Measurements from ENCODE around the gene COPB1.

The COPB1 gene

DNA sequence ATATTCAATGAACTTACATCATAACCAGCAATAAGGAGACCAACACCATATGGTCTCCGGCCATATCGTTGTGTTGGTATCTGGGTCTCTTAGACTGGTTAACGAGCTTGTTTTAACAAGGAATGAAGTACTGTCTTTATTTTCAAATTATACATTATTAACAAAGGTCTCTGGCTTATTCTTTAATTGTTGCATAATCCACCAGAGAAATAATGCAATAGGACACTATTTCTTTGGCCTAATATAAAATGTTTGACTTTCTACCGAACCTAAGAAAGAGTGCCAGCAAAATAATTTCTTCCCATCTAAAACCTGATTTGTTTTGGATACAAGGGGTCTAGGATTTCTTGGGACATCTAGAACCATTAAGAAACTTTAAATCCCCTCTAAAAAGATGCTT lies 14.2 kb upstream of the COPB1 start:
- Histone ChIP-seq H3K27me3 (ENCODE audit: control insufficient read depth, insufficient read depth, low read length) (no peaks in the 10 kb centered on the region), H3K27ac (ENCODE audit: low read depth, low read length) (no peak overlapping the region), H3K9me3 (ENCODE audit: control insufficient read depth, insufficient read depth, low read length) (no peaks in the 10 kb centered on the region), H3K36me3 (ENCODE audit: control insufficient read depth, insufficient read depth, low read length) (peaks cover 91% of the 10 kb centered on the region), H3K9ac (ENCODE audit: low read depth, low read length) (no peak overlapping the region), H3K4me1 (ENCODE audit: control insufficient read depth, insufficient read depth, low read length) (peaks cover 3% of the 10 kb centered on the region; the same call in 1 of the 2 replicates), H3K4me3 (ENCODE audit: low read depth, low read length) (no peak overlapping the region)

- no peaks in the 10 kb centered on the region for H3K9me3 ChIP-seq (ENCODE audit: control insufficient read depth, insufficient read depth, low read length)
- no peak overlapping the region for H3K9ac ChIP-seq (ENCODE audit: low read depth, low read length)
- peaks cover 75% of the 10 kb centered on the region for H3K36me3 ChIP-seq (ENCODE audit: control insufficient read depth, insufficient read depth, low read length)
- H3K4me3 ChIP-seq (ENCODE audit: low read depth, low read length), result no peak overlapping the region
- no peaks in the 10 kb centered on the region for H3K27me3 ChIP-seq (ENCODE audit: control insufficient read depth, insufficient read depth, low read length)
- H3K27ac ChIP-seq (ENCODE audit: low read depth, low read length), result no peak overlapping the region
- no peaks in the 10 kb centered on the region for H3K4me1 ChIP-seq (ENCODE audit: control insufficient read depth, insufficient read depth, low read length)
Measured at GRCh38 chr11:14506532-14506931, 6.9 kb upstream of the COPB1 start.

DNA sequence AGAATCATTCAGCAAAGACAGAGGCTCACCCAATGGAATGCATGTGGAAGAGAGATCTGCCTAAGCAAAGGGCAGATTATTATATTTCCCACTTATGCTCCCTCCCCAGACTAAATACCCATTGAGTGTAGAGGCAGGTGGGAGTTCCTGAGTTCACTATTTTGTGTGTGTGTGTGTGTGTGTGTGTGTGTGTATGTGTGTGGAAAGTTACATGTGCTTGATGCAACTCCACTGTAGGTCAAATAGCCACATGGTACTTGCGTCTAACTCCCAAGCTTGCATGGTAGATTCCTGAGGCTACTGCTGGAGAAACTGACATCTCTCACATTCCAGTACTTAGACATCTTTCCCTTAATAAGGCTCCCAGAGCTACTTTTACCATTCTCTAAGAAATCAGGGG lies 3.4 kb upstream of the COPB1 start:
- Histone ChIP-seq H3K4me3 (ENCODE audit: low read depth, low read length) (no peak overlapping the region), H3K9ac (ENCODE audit: low read depth, low read length) (no peak overlapping the region), H3K4me1 (ENCODE audit: control insufficient read depth, insufficient read depth, low read length) (no peaks in the 10 kb centered on the region), H3K36me3 (ENCODE audit: control insufficient read depth, insufficient read depth, low read length) (peaks cover 48% of the 10 kb centered on the region), H3K9me3 (ENCODE audit: control insufficient read depth, insufficient read depth, low read length) (no peaks in the 10 kb centered on the region), H3K27me3 (ENCODE audit: control insufficient read depth, insufficient read depth, low read length) (no peaks in the 10 kb centered on the region), H3K27ac (ENCODE audit: low read depth, low read length) (no peak overlapping the region)

- no peak overlapping the region for H3K27ac ChIP-seq (ENCODE audit: low read depth, low read length)
- H3K9ac ChIP-seq (ENCODE audit: low read depth, low read length), result no peak overlapping the region
- H3K9me3 ChIP-seq (ENCODE audit: control insufficient read depth, insufficient read depth, low read length), result no peaks in the 10 kb centered on the region
- peaks cover 48% of the 10 kb centered on the region for H3K36me3 ChIP-seq (ENCODE audit: control insufficient read depth, insufficient read depth, low read length)
- H3K27me3 ChIP-seq (ENCODE audit: control insufficient read depth, insufficient read depth, low read length), result no peaks in the 10 kb centered on the region
- H3K4me1 ChIP-seq (ENCODE audit: control insufficient read depth, insufficient read depth, low read length), result no peaks in the 10 kb centered on the region
- no peak overlapping the region for H3K4me3 ChIP-seq (ENCODE audit: low read depth, low read length)
Measured at GRCh38 chr11:14502039-14502438, 2.4 kb upstream of the COPB1 start.

GRCh38 chr11:14500181-14500651 lies 605 bp upstream of the COPB1 start:
- Histone ChIP-seq H3K4me1 (ENCODE audit: control insufficient read depth, insufficient read depth, low read length) (no peaks in the 10 kb centered on the region), H3K27ac (ENCODE audit: low read depth, low read length) (peak overlapping the region; percentile 90), H3K36me3 (ENCODE audit: control insufficient read depth, insufficient read depth, low read length) (peaks cover 47% of the 10 kb centered on the region), H3K27me3 (ENCODE audit: control insufficient read depth, insufficient read depth, low read length) (no peaks in the 10 kb centered on the region), H3K9me3 (ENCODE audit: control insufficient read depth, insufficient read depth, low read length) (no peaks in the 10 kb centered on the region), H3K4me3 (ENCODE audit: low read depth, low read length) (peak overlapping the region; percentile 82), H3K9ac (ENCODE audit: low read depth, low read length) (peak overlapping the region; percentile 84)

- Histone ChIP-seq H3K9ac (ENCODE audit: low read depth, low read length) (peak overlapping the region; percentile 19; the same call in 1 of the 2 replicates), H3K36me3 (ENCODE audit: control insufficient read depth, insufficient read depth, low read length) (peaks cover 47% of the 10 kb centered on the region), H3K27ac (ENCODE audit: low read depth, low read length) (peak overlapping the region; percentile 90), H3K9me3 (ENCODE audit: control insufficient read depth, insufficient read depth, low read length) (no peaks in the 10 kb centered on the region), H3K4me3 (ENCODE audit: low read depth, low read length) (peak overlapping the region; percentile 82), H3K4me1 (ENCODE audit: control insufficient read depth, insufficient read depth, low read length) (no peaks in the 10 kb centered on the region), H3K27me3 (ENCODE audit: control insufficient read depth, insufficient read depth, low read length) (no peaks in the 10 kb centered on the region)
Measured at GRCh38 chr11:14499178-14499559, 442 bp downstream of the COPB1 start.

DNA sequence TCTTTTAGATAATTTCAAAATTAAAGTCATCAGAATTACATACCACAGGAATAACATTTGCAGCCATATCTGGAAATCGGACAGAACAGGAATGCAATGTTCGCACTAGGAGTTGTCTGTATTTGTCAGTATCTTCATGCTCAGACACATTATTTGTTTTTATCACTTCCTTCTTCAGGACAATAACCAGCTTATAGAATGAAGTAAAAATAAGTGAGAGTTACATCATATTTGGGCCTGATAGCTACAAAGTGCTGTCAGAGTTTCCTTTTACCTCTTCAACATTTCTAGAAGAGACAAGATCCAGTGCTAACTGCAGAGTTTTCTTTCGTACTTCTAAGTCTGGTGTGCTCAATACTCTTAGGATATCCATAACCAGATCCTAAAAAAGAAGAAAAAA lies 18.9 kb downstream of the COPB1 start:
- no peaks in the 10 kb centered on the region for H3K4me1 ChIP-seq (ENCODE audit: control insufficient read depth, insufficient read depth, low read length)
- H3K36me3 ChIP-seq (ENCODE audit: control insufficient read depth, insufficient read depth, low read length), result peaks cover 98% of the 10 kb centered on the region
- H3K27ac ChIP-seq (ENCODE audit: low read depth, low read length), result no peak overlapping the region
- H3K4me3 ChIP-seq (ENCODE audit: low read depth, low read length), result no peak overlapping the region
- H3K27me3 ChIP-seq (ENCODE audit: control insufficient read depth, insufficient read depth, low read length), result no peaks in the 10 kb centered on the region
- no peak overlapping the region for H3K9ac ChIP-seq (ENCODE audit: low read depth, low read length)
- no peaks in the 10 kb centered on the region for H3K9me3 ChIP-seq (ENCODE audit: control insufficient read depth, insufficient read depth, low read length)

DNA sequence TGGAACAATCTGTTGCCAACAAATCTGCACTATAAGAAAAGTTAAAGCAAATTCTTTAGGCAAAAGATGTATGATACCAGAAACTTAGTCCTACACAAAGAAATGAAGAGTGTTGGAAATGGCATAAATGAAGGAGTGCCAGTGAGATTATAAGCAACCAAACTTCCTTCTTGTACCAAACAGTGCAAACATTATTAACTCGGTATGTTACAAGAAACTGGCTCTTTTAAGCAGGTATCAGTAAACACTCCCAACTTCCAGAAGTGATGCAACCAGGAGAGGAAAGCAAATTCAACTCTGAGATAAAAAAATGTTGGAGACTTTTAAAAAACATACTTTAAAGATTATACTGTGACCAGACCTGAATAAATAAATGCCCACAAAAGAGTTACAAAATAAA lies 28.5 kb downstream of the COPB1 start:
- no peaks in the 10 kb centered on the region for H3K9me3 ChIP-seq (ENCODE audit: control insufficient read depth, insufficient read depth, low read length)
- H3K9ac ChIP-seq (ENCODE audit: low read depth, low read length), result no peak overlapping the region
- H3K4me1 ChIP-seq (ENCODE audit: control insufficient read depth, insufficient read depth, low read length), result no peaks in the 10 kb centered on the region
- no peak overlapping the region for H3K27ac ChIP-seq (ENCODE audit: low read depth, low read length)
- no peak overlapping the region for H3K4me3 ChIP-seq (ENCODE audit: low read depth, low read length)
- no peaks in the 10 kb centered on the region for H3K27me3 ChIP-seq (ENCODE audit: control insufficient read depth, insufficient read depth, low read length)
- H3K36me3 ChIP-seq (ENCODE audit: control insufficient read depth, insufficient read depth, low read length), result peaks cover 95% of the 10 kb centered on the region

DNA sequence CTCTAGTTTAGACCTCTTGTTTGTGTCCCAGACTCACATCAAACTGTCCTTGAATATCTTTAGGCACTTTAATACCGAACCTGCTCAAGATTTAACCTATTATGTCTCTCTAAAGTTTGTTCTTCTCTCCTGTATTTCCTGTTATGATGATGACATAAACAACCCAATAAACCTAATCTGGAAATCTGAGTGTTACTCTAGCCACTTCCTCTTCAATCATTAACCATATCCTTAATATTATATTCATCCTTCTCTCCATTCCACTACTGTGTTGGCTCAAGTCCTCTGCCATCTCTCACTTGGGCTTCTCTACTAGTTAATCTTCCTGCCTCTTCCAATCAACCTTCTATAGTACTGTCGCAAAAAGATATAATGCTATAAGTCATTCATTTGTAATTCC lies 36.0 kb downstream of the COPB1 start:
- H3K4me1 ChIP-seq (ENCODE audit: control insufficient read depth, insufficient read depth, low read length), result no peaks in the 10 kb centered on the region
- no peaks in the 10 kb centered on the region for H3K27me3 ChIP-seq (ENCODE audit: control insufficient read depth, insufficient read depth, low read length)
- no peaks in the 10 kb centered on the region for H3K9me3 ChIP-seq (ENCODE audit: control insufficient read depth, insufficient read depth, low read length)
- H3K9ac ChIP-seq (ENCODE audit: low read depth, low read length), result no peak overlapping the region
- peaks cover 99% of the 10 kb centered on the region for H3K36me3 ChIP-seq (ENCODE audit: control insufficient read depth, insufficient read depth, low read length)
- H3K27ac ChIP-seq (ENCODE audit: low read depth, low read length), result no peak overlapping the region
- no peak overlapping the region for H3K4me3 ChIP-seq (ENCODE audit: low read depth, low read length)

DNA sequence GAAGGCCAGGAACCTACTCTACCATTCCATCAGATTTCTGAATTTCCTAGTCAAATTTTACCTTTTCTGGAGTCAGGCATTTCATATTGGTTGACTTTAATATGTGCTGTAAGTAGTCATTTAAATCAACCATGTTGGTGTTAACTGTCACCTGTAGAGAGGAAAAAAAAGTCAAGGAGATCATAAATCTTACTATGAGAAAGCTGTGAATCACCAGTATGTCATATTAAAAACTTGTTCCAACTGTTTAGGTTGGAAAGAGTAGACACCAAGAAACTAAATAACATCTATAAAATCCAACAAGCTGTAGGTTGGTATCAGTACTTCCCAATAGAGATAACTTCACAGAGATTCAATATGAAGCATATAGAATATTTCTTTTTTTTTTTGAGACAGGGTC lies 39.5 kb downstream of the COPB1 start:
- H3K4me3 ChIP-seq (ENCODE audit: low read depth, low read length), result no peak overlapping the region
- no peak overlapping the region for H3K9ac ChIP-seq (ENCODE audit: low read depth, low read length)
- H3K36me3 ChIP-seq (ENCODE audit: control insufficient read depth, insufficient read depth, low read length), result peaks cover 86% of the 10 kb centered on the region
- no peaks in the 10 kb centered on the region for H3K9me3 ChIP-seq (ENCODE audit: control insufficient read depth, insufficient read depth, low read length)
- H3K27ac ChIP-seq (ENCODE audit: low read depth, low read length), result no peak overlapping the region
- no peaks in the 10 kb centered on the region for H3K27me3 ChIP-seq (ENCODE audit: control insufficient read depth, insufficient read depth, low read length)
- H3K4me1 ChIP-seq (ENCODE audit: control insufficient read depth, insufficient read depth, low read length), result no peaks in the 10 kb centered on the region

- Histone ChIP-seq H3K36me3 (ENCODE audit: control insufficient read depth, insufficient read depth, low read length) (peaks cover 69% of the 10 kb centered on the region), H3K4me3 (ENCODE audit: low read depth, low read length) (no peak overlapping the region), H3K27me3 (ENCODE audit: control insufficient read depth, insufficient read depth, low read length) (no peaks in the 10 kb centered on the region)
Measured at GRCh38 chr11:14458377-14458776, 41.2 kb downstream of the COPB1 start.

More at GRCh38 chr11:14458377-14458776, 41.2 kb downstream of the COPB1 start:
- Histone ChIP-seq H3K27ac (ENCODE audit: low read depth, low read length) (no peak overlapping the region), H3K9me3 (ENCODE audit: control insufficient read depth, insufficient read depth, low read length) (no peaks in the 10 kb centered on the region), H3K4me1 (ENCODE audit: control insufficient read depth, insufficient read depth, low read length) (no peaks in the 10 kb centered on the region), H3K9ac (ENCODE audit: low read depth, low read length) (no peak overlapping the region)

Data from HUES48 (cell line).